Osteoblast (primary cell): ENCODE results near the gene CELF4. TPM values are rescaled to one million over a fixed set of nuclear protein-coding genes. Genes with fewer than 3 reads are reported as not detected.

Source experiments
- DNase-seq: peaks from one replicate; pipeline ENCODE4 v3.0.0; 2011; ENCODE audit warnings: low spot score, mixed read lengths; ENCODE audit not compliant: insufficient read length; ENCODE audit errors: missing footprints
- H2AFZ ChIP-seq: 2 replicates; pipeline ENCODE4 v1.6.0; 2011; ENCODE audit warnings: mild to moderate bottlenecking, low read length
- H3K27ac ChIP-seq: 2 replicates; pipeline ENCODE4 v1.5.1; 2011; ENCODE audit warnings: mild to moderate bottlenecking, low read depth, low read length, moderate library complexity
- H3K27me3 ChIP-seq: 2 replicates; pipeline ENCODE4 v1.6.0; 2012; ENCODE audit warnings: mild to moderate bottlenecking, control low read depth, inconsistent platforms, low read length, moderate library complexity; ENCODE audit not compliant: insufficient read depth
- H3K36me3 ChIP-seq: 2 replicates; pipeline ENCODE4 v1.5.1; 2011; ENCODE audit warnings: mild to moderate bottlenecking, low read length, control low read depth, moderate library complexity; ENCODE audit not compliant: insufficient read depth
- H3K4me1 ChIP-seq: 2 replicates; pipeline ENCODE4 v1.5.1; 2011; ENCODE audit warnings: mild to moderate bottlenecking, low read length, control low read depth, moderate library complexity; ENCODE audit not compliant: insufficient read depth
- H3K4me2 ChIP-seq: 2 replicates; pipeline ENCODE4 v1.6.0; 2011; ENCODE audit warnings: mild to moderate bottlenecking, low read length; ENCODE audit not compliant: insufficient read depth
- H3K4me3 ChIP-seq: fragments of 200-600 bp; sonication (generic); 3 replicates; pipeline ENCODE4 v1.5.1; 2012; ENCODE audit warnings: mild to moderate bottlenecking, low read length, inconsistent platforms; ENCODE audit not compliant: insufficient read depth
- H3K79me2 ChIP-seq: 2 replicates; pipeline ENCODE4 v1.6.0; 2012; ENCODE audit warnings: mild to moderate bottlenecking, low read length, control low read depth, inconsistent platforms; ENCODE audit not compliant: insufficient read depth
- H3K9me3 ChIP-seq: 2 replicates; pipeline ENCODE4 v1.5.1; 2011; ENCODE audit warnings: low read depth, low read length, control low read depth
- H4K20me1 ChIP-seq: 2 replicates; pipeline ENCODE4 v1.6.0; 2012; ENCODE audit warnings: mild to moderate bottlenecking, low read length, control low read depth; ENCODE audit not compliant: insufficient read depth
- CTCF ChIP-seq: IDR thresholded peaks from 2 replicates; pipeline ENCODE4 v1.5.1; 2011; ENCODE audit warnings: mild to moderate bottlenecking, low read depth, low read length, moderate library complexity; ENCODE audit errors: extremely low read depth
- total RNA-seq: library from RNA; depleted of rRNA; stranded (reverse); fragments of >200 nt; gene quantifications from 2 replicates; pipeline ENCODE4 v1.2.3, GENCODE V29; 2012

The CELF4 gene
- total RNA-seq, 1 donor, result not detected

- TF ChIP-seq CTCF, result no peak
- H2AFZ ChIP-seq, result peak overlapping the region; percentile 91
Measured at GRCh38 chr18:37402735-37403099, 162.9 kb downstream of the CELF4 start.

GRCh38 chr18:37400802-37401201, 164.8 kb downstream of the CELF4 start:
- Histone ChIP-seq H2AFZ (no peak overlapping the region), H3K4me2 (no peak overlapping the region), H3K27ac (no peak overlapping the region), H3K36me3 (no peaks in the 10 kb centered on the region), H3K27me3 (no peaks in the 10 kb centered on the region), H3K79me2 (no peaks in the 10 kb centered on the region), H3K4me1 (peaks cover 9% of the 10 kb centered on the region), H3K4me3 (no peak overlapping the region), H3K9me3 (no peaks in the 10 kb centered on the region), H4K20me1 (no peaks in the 10 kb centered on the region)
- no peak for DNase-seq
- TF ChIP-seq CTCF, result no peak

More at GRCh38 chr18:37402735-37403099, 162.9 kb downstream of the CELF4 start:
- peak; percentile 58 for DNase-seq
- Histone ChIP-seq H3K9me3 (no peaks in the 10 kb centered on the region), H3K27ac (peak overlapping the region; percentile 31), H4K20me1 (no peaks in the 10 kb centered on the region), H3K79me2 (no peaks in the 10 kb centered on the region), H3K27me3 (no peaks in the 10 kb centered on the region), H3K4me1 (peaks cover 9% of the 10 kb centered on the region), H3K36me3 (no peaks in the 10 kb centered on the region), H3K4me3 (no peak overlapping the region), H3K4me2 (peak overlapping the region; percentile 27)

GRCh38 chr18:37398248-37398920, 167.2 kb downstream of the CELF4 start:
- peak; percentile 66 for DNase-seq
- Histone ChIP-seq H3K4me1 (peaks cover 12% of the 10 kb centered on the region), H3K79me2 (no peaks in the 10 kb centered on the region), H3K27me3 (no peaks in the 10 kb centered on the region), H3K4me3 (no peak overlapping the region), H3K36me3 (no peaks in the 10 kb centered on the region), H2AFZ (no peak overlapping the region), H3K4me2 (no peak overlapping the region), H3K27ac (no peak overlapping the region), H3K9me3 (no peaks in the 10 kb centered on the region), H4K20me1 (no peaks in the 10 kb centered on the region)
- no peak for TF ChIP-seq CTCF

GRCh38 chr18:37397814-37398213, 167.8 kb downstream of the CELF4 start:
- TF ChIP-seq CTCF, result no peak
- peak; percentile 38 for DNase-seq
- Histone ChIP-seq H3K4me1 (peaks cover 7% of the 10 kb centered on the region), H3K9me3 (no peaks in the 10 kb centered on the region), H3K36me3 (no peaks in the 10 kb centered on the region), H3K4me3 (no peak overlapping the region), H4K20me1 (no peaks in the 10 kb centered on the region), H3K79me2 (no peaks in the 10 kb centered on the region), H3K27ac (no peak overlapping the region), H3K4me2 (no peak overlapping the region), H3K27me3 (no peaks in the 10 kb centered on the region), H2AFZ (no peak overlapping the region)
